Measurements from ENCODE around the gene PLXNA4.
"Not testable (repeated sequence)": the region's sequence is repeated elsewhere in the genome, so short reads cannot be mapped to it uniquely, and the experiment has no call there.

Gene PLXNA4

DNA sequence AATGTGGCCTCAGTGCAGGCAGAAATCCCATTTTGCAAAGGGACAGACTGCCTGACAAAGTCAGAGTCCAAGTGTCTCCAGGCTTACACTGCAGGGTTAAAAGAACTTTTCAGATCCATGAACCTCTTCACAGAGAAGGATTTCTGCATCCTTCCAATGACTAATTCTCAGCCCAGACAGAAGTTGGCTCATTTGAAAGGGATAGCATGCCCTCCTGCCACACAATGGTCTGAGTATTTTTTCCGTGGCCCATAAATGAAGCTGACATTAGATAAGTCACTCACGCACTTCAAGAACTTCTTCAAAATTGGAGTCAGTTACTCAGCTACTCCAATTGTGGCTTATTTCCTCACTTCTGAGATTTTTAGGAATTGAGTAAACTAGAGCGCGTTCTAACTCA lies 170.2 kb downstream of the PLXNA4 start:
- DNase-seq, result no peak

DNA sequence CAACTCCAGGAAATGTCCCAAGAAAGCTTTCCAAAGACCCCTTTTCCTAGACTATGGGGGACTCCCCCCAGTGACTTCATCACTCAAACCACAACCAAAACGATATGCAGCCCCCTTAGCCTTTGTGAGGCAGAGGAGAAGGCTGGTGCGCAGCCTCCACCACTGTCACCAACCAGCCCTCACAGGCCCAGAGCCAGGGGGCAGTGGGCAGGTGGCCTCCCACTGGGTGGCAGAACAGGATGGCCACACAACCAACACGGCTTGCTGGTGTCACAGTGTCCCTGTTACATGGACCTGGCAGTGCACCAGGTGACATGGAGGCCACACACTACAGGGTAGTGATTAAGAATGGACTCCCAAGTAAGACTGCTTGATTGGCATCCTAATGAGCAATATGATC lies 172.0 kb downstream of the PLXNA4 start:
- no peak for DNase-seq

DNA sequence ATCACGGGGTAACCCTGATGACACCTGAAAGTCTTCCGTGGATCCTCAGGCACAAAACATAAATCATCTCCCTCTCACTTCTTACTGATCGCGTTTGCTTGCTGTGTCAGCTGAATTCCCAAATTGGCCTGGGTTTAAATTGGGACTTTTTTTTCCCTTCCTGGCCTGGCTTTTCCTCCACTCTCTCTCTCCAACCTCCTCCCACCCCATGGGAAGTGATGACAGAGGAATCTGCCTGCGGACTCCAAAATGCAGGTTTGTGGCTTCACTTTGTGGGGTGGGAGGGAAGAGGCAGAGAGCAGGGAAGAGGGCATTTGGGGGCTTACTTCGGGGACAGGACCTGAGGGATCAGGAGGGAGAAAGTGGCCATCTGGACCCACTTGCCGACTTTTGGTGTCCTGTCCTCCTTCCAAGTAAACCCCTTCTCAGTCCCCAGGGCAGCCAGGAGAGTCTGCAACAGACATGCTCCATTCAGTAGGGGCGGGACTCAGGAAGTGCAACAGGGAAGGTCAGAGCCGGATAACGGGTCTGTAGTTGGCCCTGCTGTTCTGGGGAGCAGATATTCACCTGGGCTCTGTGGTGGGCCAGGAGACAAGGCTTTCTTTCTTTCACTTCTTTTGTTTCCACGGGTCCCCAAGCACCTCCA lies 172.7 kb downstream of the PLXNA4 start:
- no peak for DNase-seq

DNA sequence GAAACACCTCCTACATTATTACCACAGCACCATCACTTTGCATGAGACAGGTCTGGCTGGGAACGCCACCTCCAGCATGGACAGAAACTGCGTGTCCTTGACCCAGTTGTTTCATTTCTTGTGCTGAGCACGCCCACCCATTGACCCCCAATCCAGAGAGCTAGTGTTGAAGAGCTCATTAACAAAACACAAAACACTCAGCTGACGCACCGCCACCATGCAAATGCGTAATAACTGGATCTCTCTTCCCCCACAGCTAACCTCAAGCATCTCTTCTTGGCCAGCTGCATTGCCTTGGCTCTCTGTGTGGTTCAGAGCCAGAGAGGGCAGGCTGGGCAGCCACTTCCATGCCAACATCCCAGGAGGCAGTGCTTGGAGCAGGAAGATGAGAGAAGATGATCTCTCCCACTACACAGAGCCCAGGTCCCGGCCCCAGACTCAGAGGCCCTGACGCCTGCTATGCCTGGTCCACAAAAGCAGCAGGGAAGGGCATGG lies 173.5 kb downstream of the PLXNA4 start:
- DNase-seq, result no peak

DNA sequence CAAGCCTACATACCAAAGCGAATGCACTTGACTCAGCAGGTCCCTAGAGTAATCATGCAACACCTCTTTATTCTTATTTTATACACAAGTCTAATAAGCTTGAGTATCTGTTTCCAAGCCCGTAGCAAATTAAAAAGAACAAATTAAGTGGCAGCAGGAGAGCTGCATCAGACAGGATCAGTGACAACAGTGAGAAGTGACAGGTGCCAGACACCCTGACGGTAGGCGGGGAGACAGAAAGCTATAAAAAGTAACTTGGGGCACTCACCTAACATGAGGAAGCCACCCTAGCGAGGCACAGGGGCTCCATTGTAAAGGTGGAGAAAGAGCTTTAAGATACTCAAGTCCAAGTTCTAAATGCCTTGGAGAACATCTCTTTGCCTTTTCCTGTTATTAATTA lies 174.2 kb downstream of the PLXNA4 start:
- no peak for DNase-seq

DNA sequence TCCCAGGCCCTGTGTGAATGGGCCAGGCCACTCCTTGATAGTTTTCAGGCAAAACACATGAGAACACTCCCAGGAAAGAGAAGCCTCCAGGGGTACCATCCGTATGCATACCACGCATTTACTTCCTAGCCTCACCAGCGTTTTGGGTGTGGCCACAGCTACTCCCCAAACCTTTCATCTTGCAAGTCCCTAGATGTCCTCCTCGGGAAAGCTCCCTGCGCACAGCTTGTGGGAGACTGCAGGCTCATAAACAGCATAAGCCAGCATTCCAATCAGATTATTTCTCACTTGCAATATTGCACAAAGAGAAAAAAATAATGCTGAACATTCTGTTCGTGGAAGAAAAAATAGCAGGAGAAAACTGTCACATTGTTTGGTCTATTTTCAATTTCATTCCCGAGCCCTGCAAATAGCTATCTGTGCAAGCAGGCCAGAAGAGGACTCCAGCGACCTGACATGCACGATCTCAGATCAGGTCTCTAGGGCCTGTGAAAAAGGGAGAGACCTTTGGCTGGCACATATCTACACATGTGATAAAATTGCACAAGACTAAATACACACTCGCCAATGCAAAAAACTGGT lies 175.6 kb downstream of the PLXNA4 start:
- DNase-seq, result no peak

DNA sequence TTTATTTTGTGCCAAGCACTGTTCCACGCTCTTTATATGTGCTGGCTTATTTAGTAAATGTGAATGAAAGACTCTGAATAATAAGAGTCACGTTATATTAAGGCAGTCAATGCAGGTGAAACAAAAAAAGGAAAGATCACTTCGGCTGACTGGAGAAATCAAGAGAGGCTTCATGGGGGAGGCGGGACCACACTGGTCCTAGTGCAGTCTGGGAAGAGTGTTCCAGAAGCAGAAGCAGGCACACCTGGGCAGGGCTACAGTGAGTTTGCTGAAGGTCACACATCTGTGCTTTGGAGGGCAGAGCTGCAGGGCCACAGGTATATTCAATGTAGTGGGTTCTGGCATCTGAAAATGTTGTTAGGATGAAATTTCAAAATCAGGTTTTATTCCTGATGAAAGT lies 176.9 kb downstream of the PLXNA4 start:
- no peak for DNase-seq

DNA sequence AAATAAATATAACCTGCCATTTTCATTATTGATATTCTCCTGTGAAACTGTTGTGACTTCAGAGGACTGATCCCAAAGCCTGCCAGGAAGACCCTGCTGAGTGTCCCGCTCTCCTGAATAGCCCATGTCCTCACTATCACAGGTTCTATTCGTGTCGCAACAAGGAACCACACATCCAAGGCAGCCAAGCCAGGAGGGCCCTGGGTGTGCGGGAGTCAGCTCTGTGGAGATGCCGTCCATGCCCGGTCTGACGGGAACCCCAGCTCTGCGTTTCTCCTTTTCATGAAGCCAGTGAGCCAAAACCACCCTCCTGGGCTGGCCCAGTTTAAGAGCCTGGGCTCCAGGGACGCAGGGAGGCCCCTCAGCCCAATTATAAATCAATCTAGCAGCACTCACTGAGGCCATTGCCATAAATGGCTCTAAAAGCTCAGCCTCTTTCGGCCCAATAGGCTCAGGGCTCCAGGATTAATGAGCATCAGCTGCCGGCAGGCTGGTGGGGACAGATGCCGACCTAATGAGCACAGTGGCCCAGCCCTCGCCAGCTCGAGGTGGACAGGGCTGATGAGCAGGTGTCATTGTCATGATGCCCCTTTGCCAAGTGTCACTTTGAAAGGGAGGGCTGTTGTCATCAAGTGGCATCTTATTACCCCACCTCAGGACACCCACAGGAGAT lies 177.9 kb downstream of the PLXNA4 start:
- DNase-seq, result no peak

DNA sequence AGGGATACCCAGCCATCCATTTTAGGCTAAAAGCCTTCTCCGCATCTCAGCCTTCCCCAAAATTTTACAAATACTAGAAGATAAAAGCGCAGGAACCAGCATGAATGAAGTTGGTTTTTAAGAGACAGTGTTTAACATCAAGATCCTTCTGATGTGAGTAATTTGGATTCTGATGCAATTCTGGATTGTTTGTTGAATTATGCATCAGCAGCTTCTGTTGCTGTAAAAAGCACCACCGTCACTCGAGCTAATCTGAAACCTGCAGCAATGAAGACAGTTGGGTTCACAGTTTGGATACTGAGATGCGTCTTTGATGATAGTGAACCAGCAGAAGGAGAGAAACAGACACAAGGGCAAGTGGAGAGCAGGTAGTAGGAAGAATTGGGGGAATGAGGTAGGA lies 179.2 kb downstream of the PLXNA4 start:
- DNase-seq, result peak in 2 of 3 donors; percentile 23 to 27

DNA sequence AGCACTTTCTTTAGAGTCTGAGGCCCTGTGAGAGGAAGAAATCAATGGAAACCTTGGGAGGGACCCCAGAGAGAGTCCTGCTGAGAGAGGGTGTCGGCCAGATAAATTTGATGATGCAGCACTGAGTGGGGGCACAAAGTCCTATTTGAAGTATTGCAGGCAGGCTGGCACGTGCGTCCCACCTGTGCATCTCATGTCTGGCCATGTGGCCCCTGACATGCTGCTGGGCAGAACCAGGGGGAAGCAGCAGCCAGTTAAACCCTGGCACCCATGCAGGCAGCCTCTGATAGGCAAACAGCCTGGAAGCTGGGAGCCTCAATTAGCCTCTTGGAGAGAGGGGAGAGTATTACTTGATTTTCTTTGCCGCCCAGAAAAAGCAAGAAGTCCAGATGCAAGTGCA lies 180.9 kb downstream of the PLXNA4 start:
- DNase-seq, result no peak

DNA sequence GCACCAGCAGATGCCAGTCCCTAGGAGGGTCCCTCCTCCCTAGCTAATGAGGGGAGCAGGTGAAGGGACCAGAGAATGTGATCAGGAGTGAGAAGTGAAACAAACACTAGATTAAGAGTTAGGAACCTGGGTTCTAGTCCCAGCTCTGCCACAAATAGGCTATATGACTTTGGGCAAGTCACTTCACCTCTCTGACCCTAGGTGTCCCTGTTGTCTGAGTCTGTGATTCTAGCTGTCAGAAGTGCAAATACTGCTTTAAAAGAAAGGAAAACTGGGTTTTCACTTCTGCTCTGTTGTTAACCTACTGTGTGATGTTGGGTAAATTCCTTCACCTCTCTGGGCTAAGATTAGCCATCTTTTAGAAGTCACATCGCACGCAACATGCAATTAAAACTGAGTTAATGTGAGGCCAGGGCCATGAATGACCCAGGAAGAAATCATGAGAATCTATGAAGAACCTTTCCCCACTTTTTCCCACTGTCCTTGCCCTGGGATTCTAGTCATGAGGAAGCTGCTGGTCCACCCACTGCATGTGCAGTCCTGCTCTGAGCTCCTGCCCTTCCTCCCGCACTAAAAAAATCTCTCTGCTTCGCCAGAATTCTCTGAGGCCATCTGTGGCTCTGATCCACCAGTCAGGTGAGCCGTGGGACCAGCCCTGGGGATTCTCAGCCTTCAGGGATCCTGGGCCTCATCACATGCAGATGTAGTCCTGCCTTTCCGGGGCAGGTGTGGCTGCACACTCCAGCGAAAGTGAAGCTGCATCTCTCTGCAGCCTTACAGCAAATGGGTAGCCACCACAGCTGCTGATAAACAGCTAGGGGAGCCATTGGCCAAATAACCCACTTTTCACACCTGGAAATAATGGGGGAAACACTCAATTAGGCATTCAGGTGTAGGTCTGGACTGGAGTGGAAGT lies 181.7 kb downstream of the PLXNA4 start:
- peak in 2 of 3 donors; percentile 27 to 30 for DNase-seq

DNA sequence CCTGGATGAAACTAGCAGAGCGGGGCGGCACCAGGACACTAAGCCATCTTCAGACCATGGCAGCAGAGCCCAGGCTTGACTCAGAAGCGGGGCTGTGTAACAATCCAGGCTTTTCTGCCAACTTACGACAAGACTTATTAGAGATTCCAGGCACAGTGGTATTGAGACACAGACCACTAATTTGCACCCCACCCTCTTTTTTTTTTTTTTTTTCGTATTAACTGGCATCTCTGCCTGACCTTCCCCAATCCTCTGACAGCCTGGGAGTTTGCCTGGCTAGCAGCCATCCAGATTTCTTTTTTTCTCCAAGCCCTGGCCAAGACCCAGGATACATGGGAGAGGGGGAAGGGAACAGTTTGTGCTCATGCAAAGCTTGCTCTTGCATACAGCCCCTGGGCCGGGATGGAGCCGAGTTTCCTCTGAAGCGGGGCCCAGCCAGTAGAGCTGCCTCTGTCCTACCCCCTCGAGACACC lies 182.4 kb downstream of the PLXNA4 start:
- DNase-seq, result no peak

DNA sequence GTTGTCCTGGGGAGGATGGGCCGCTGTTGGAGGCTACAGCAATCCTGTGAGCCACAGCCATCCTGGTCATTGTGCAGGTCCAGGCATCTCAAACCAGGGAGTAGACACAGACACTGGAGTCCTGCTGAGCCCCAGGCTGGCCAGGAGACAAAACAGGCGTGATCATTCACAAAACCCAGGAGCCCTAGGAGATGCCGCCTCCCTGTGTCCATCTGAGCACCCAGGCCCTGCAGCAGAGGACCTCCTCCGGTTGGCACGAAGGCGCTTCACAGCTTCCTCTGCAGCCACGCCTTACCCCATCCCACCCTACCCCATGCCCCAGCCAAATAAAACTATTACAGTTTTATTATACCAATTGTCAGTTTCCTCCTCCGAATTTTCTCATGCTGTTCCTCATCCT lies 183.6 kb downstream of the PLXNA4 start:
- DNase-seq, result no peak

DNA sequence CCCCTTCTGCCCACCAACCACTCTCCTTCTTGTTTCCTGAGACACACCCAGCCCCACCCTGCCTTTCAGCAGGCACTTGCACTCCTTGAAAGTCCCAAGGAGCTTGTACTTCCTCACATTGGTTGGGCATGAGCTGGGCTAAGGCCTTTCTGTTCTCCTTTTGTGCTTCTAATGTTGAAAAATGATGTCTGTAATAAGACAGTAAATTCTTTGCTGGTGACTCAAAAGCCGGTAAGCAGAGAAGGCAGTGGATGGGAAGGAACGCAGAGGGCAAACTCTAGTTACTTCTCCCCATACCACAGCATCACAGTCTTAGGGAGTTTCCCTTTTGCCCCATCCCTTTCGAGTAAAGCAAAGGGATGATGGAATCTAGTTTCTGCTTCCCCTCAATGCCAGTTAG lies 185.6 kb downstream of the PLXNA4 start:
- peak; percentile 67 to 83 (median 76) for DNase-seq

DNA sequence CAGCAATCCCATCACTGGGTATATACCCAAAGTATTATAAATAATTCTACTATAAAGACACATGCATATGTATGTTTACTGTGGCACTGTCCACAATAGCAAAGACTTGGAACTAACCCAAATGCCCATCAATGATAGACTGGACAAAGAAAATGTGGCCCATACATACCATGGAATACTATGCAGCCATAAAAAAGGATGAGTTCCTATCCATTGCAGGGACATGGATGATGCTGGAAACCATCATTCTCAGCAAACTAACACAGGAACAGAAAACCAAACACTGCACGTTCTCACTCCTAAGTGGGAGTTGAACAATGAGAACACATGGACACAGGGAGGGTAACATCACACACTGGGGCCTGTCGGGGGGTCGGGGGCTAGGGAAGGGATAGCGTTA lies 186.2 kb downstream of the PLXNA4 start:
- DNase-seq, result not testable (repeated sequence)

DNA sequence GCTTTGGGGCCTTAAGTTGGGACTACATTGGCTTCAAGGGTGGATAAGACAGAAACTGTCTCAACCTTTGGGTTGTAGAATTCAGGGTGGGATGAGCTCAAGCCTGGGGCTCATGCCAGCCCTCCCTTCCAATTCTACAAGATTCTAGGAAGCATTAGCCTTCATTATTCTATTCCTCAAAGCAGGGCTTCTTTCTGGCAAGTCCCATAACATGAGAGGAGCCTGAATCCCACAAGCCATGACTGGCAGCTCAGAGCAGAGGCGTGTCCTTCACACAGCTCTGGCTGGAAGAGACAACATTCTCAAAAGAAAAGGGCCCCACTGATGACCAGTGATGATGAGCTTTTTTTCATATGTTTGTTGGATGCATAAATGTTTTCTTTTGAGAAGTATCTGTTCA lies 187.6 kb downstream of the PLXNA4 start:
- no peak for DNase-seq

DNA sequence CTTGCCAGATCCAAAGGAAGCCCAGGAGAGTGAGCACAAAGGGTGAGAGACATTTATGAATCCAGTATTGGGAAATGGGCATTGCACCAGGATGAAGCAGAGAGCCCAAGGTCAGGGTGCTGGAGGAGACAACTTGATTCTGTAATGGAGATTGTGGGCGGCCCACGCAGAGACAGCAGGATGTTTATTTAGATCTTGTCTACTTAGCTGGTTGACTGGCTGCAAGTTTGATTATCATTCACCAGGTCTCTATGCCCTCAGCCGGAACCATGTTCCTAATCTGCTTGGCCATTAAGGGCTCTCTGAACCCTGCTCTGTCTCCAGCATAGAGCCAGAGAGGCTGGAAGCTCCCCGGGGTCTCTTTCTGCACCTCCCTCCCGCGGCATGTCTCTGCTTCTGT lies 188.7 kb downstream of the PLXNA4 start:
- no peak for DNase-seq

DNA sequence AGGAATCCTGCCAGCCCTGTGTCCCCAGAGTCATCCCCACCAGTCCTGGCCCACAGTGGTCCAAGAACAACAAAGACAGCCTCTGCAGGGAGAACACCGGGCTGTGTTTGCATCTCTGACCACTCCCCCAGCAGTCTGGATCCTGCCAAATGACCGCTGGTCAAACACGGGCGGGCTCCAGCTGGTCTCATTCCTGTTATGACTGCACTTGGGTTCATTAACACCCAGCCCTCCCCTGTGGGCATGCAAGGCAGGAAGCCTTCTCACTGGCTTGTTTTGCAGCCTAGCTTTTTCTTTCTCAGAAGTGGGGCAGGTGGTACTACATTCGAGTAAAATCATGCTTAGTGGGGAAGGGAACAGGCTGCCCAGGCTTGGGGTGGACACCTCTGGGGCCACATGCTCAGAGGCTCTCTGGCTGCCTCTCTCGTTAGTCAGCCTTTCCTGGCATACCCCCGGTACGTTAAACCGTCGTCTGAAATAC lies 190.0 kb downstream of the PLXNA4 start:
- DNase-seq, result no peak

DNA sequence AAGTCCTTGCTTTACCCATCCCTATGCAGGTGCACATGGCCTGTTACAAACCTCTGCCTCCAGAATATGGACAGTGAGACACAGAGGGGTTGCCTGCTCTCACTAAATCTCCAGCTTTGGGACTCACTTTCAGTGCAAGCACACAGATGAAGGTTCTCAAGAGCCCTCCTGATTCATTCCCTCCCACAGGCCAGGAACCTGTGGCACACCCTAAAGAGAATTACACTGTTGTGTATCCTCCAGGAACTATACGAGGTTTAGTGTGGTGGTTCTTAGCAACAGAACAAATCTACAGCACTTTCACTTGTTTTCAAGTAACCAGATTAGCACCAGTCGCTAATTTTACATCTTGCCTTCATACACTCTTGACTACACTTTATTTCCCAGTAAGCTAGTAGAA lies 192.3 kb downstream of the PLXNA4 start:
- DNase-seq, result no peak

DNA sequence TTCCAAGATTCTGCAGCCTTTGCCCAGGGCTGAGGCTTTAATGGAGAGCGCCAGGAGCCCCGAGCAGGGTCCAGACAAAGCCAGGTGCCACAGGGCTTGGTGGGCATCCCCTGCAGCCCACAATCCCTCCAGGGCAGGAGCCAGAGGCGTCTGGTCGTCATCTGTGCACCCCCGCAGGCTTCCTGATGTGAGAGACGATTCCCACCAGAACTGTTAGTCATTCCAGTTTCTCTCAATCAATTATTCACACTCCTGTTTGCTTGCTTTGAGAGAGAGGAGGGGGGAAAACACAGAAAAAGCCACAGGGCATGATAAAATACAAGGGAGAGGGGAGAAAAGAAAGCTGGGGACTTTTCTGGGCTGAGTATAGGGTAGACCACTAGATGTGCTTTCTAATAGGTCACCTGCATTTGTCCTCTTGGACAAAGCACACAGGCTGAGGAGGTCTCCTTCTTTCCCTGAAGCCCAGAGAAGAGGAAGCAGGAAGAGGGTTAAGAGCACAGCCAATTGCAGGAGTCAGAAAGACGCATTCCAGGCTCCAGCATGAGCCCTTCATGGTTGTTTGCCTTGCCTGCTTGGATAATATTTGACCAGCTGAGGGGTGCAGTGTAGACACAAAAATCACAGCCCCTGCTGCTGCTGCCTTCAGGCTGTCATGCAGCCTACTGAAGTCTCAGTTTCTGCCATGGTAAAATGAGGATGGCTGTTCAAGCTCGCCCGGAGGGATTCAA lies 194.4 kb downstream of the PLXNA4 start:
- no peak for DNase-seq

DNA sequence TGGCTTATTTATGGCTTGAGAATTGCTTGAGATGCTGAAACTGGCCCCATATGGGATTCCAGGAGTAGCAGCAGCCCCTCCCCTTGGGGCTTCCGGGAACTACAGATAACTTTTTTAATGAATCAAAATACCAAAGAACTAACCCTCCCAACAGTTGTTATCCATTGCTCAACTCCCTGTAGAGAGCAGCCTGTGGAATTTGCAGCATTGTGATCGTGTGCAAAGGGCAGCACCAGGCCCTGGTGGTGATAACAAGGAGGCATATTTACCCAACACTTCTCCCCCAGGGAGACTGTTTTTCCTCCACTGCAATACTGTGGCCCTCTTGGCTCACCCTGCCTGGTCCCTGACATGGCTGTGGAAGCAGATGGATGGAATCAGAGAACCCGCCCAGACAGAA lies 196.2 kb downstream of the PLXNA4 start:
- no peak for DNase-seq

DNA sequence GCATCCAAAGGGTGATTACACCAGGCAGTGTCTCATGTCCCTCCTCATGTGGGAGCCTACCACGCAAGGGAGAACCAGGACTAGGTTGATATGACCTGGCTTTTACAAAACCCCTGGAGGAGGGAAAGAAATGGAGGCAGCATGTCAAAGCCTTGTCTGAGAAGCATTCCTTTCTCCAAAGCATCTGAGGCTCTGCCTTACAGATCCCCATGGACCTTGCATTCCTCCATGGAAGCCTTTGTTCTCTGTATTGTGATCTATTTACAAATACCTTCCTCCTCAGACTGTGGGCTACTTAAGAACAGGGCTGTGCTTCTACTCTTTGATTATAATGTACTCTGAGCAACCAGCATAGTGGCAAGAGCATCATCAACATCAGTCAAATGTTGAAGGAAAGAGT lies 197.0 kb downstream of the PLXNA4 start:
- DNase-seq, result no peak
